ENCODE results near the gene TMPO. TPM values are rescaled to one million over a fixed set of nuclear protein-coding genes. Genes with fewer than 3 reads are reported as not detected.
"Not testable (repeated sequence)": the region's sequence is repeated elsewhere in the genome, so short reads cannot be mapped to it uniquely, and the experiment has no call there.

Gene TMPO
- total RNA-seq, 4 donors from 2014 or later: 59.7 to 256 (median 93.8) TPM

DNA sequence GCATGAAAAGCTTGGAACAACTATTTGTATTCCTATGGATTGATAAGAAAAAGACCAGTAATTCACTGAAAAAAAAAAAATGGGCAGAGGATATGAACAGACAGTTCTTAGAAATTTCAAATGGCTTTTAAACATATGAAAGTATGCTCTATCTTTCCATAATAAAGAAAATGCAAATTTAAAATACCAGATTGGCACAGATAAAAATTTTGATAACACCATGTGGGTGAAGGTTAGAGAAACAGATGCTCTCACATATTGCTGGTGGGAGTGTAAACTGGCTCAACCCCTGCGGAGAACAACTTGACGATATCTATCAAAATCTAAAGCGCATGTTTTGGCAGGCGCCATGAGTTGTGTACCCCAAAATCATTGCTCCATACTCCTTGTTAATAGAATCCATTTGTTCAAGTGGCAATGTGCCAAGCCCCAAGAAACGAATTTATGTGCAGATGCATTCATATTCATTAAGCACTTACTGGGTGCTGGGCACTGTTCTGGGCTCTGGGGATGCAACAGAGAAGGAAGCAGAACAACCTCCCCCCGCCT is 29.5 kb upstream of the TMPO start:
- H3K27me3 ChIP-seq: no peaks in the 10 kb centered on the region
- no peaks in the 10 kb centered on the region for H3K9me3 ChIP-seq
- intact Hi-C loops (cut with DNase I; ENCODE audit: low total_unique reads): no loop called here
- H3K36me3 ChIP-seq: no peaks in the 10 kb centered on the region
- no peak overlapping the region for H3K27ac ChIP-seq
- no peaks in the 10 kb centered on the region for H3K4me1 ChIP-seq
- no peak for DNase-seq
- TF ChIP-seq, protein P1, sequence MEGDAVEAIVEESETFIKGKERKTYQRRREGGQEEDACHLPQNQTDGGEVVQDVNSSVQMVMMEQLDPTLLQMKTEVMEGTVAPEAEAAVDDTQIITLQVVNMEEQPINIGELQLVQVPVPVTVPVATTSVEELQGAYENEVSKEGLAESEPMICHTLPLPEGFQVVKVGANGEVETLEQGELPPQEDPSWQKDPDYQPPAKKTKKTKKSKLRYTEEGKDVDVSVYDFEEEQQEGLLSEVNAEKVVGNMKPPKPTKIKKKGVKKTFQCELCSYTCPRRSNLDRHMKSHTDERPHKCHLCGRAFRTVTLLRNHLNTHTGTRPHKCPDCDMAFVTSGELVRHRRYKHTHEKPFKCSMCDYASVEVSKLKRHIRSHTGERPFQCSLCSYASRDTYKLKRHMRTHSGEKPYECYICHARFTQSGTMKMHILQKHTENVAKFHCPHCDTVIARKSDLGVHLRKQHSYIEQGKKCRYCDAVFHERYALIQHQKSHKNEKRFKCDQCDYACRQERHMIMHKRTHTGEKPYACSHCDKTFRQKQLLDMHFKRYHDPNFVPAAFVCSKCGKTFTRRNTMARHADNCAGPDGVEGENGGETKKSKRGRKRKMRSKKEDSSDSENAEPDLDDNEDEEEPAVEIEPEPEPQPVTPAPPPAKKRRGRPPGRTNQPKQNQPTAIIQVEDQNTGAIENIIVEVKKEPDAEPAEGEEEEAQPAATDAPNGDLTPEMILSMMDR (IDR thresholded peaks at IDR 0.05): no peak
- no peak for TF ChIP-seq POLR2A (IDR thresholded peaks at IDR 0.05)
- no peak overlapping the region for H3K4me3 ChIP-seq

DNA sequence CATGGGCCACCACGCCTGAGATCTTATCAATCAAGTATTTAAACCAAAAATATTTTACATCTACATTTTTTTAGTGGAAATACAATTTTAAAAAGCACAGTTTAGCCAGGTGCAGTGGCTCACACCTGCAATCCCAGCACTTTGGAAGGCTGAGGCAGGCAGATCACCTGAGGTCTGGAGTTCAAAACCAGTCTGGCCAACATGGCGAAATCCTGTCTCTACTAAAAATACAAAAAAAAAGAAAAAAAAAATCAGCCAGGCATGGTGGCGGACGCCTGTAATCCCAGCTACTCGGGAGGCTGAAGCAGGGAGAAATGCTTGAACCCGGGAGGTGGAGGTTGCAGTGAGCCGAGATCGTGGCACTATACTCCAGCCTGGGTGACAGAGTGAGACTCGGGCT is 27.0 kb upstream of the TMPO start:
- intact Hi-C loops (cut with DNase I; ENCODE audit: low total_unique reads); H3K9me3 ChIP-seq; DNase-seq; H3K27ac ChIP-seq; H3K4me3 ChIP-seq; H3K36me3 ChIP-seq; H3K4me1 ChIP-seq; H3K27me3 ChIP-seq: not testable (repeated sequence)

DNA sequence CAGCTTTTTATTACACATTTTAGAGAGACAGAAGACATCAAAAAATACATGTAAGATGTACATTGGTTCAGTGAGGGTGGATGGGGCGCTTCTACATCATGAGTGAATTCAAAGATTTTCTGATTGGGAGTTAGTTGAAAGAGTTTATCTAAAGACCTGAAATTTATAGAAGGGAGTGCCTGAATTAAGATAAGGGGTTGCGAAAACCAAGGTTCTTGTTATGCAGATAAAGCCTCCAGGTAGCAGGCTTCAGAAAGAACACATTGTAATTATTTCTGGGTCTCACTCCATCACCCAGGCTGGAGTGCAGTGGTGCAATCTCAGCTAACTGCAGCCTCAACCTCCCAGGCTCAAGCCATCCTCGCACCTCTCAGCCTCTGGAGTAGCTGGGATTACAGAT is 26.2 kb upstream of the TMPO start:
- H3K27ac ChIP-seq: no peak overlapping the region
- intact Hi-C loops (cut with DNase I; ENCODE audit: low total_unique reads): no loop called here
- H3K27me3 ChIP-seq: no peaks in the 10 kb centered on the region
- no peaks in the 10 kb centered on the region for H3K36me3 ChIP-seq
- no peak for DNase-seq
- no peak for TF ChIP-seq POLR2A (IDR thresholded peaks at IDR 0.05)
- TF ChIP-seq, protein P1 (IDR thresholded peaks at IDR 0.05): no peak
- H3K9me3 ChIP-seq: no peaks in the 10 kb centered on the region
- no peak overlapping the region for H3K4me3 ChIP-seq
- no peaks in the 10 kb centered on the region for H3K4me1 ChIP-seq

DNA sequence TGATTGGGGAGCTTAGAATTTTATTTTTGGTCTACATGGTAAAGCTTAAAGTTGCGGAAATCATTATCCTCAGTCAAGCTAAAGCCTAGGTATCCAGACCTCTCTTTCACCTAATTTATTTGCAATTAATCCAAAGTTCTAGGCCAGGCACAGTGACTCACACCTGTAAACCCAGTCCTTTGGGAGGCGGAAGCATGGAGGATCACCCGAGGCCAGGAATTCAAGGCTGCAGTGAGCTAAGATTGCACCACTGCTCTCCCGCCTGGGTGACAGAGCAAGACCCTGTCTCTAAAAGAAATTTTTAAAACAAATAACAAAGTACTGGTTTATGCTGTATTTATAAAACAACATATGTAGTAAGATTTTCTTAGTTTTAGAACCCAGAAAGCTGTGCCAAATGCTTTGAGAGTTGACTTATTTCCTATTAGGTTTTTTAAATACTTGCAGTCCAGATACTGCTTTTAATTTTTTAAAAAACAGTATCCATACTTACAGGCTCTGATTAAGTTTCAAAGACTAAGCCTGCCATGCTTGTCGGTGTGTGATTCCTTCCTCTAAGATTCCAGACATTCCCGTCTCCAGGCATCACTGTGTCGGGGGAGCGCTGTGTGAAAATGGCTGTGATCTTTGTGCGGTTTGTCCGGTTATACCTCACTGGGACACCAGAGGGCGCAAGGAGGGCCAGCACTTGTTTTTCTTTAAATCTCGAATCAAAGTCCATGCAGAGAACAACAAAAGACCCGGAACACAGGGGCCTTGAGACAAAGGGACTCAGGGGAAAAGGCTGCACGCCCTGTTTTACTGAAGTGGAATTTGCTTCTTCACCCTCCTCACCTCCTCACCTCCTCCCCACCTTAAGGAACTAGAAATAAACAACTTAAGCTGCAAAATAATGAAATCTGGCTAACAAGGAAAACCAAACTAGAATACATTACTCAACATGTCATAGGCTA is 24.6 kb upstream of the TMPO start:
- no peak for TF ChIP-seq POLR2A (IDR thresholded peaks at IDR 0.05)
- TF ChIP-seq, protein P1 (IDR thresholded peaks at IDR 0.05): peak; percentile 82 to 93 (median 88)
- H3K27ac ChIP-seq: peak overlapping the region; percentile 62 to 91
- H3K9me3 ChIP-seq: no peaks in the 10 kb centered on the region
- H3K4me3 ChIP-seq: no peak overlapping the region
- intact Hi-C loops (cut with DNase I; ENCODE audit: low total_unique reads): no loop called here
- no peaks in the 10 kb centered on the region for H3K27me3 ChIP-seq
- peak; percentile 89 to 91 for DNase-seq
- no peaks in the 10 kb centered on the region for H3K4me1 ChIP-seq
- no peaks in the 10 kb centered on the region for H3K36me3 ChIP-seq

DNA sequence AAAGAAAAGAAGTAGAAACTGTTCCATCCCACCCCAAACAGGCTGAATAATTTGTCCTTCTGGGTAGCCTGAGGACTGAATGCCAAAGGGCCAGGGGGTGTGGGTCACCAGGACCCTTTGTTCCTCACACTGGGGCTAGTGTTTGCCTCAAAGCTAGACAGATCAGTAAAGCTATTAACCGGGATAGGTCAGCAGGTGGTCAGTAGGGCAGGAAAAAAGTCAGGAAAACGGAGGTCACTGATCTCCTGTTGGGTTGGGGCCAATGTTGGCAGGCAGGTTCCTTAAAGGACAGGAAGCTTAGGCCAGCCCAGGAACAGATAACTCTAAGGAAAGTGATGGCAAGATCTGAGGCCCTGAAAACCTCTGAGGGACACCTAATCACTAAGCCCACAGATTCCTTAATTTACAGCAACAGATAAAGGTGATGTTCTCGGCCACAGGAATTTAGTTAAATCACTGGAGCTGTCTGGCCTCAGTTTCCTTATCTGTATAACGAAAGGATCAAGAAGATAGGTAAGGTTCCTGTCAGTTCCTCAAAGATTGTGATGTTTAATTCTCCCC is 22.7 kb upstream of the TMPO start:
- H3K4me3 ChIP-seq: no peak overlapping the region
- no peaks in the 10 kb centered on the region for H3K4me1 ChIP-seq
- no peaks in the 10 kb centered on the region for H3K9me3 ChIP-seq
- TF ChIP-seq POLR2A (IDR thresholded peaks at IDR 0.05): no peak
- TF ChIP-seq, protein P1 (IDR thresholded peaks at IDR 0.05): no peak
- intact Hi-C loops (cut with DNase I; ENCODE audit: low total_unique reads): no loop called here
- H3K36me3 ChIP-seq: no peaks in the 10 kb centered on the region
- no peaks in the 10 kb centered on the region for H3K27me3 ChIP-seq
- peak in 1 of 2 donors; percentile 37 for DNase-seq
- no peak overlapping the region for H3K27ac ChIP-seq

DNA sequence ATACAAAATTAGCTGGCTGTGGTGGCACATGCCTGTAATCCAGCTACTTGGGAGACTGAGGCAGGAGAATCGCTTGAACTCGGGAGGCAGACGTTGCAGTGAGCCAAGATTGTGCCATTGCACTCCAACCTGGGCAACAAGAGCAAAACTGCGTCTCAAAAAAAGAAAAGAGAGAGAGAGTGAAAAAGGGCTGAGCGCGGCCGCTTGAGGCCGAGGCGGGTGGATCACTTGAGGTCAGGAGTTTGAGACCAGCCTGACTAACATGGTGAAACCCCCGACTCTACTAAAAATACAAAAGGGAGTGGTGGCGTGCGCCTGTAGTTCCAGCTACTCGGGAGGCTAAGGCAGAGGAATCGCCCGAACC is 14.1 kb upstream of the TMPO start:
- H3K36me3 ChIP-seq; H3K27ac ChIP-seq; intact Hi-C loops (cut with DNase I; ENCODE audit: low total_unique reads); H3K4me1 ChIP-seq; H3K9me3 ChIP-seq; DNase-seq; H3K4me3 ChIP-seq; H3K27me3 ChIP-seq: not testable (repeated sequence)

Data from uterus (tissue), 4 donors.